ENCODE data around the gene TMED1. TPM values are rescaled to one million over a fixed set of nuclear protein-coding genes. Genes with fewer than 3 reads are reported as not detected.

The TMED1 gene
- total and polyA plus RNA-seq, 9 of the 15 experiments (the other 6 are each of a cell fraction or from before 2014, with no cell fraction given): 0.86 to 30.2 (median 23.5) TPM

GRCh38 chr19:10836479-10837330, 693 bp upstream of the TMED1 start (continued):
- TF ChIP-seq MXD1 (CRISPR knock-in tag; IDR thresholded peaks at IDR 0.05; ENCODE audit: borderline replicate concordance, poor library complexity, severe bottlenecking): peak; percentile 28
- no peak for TF ChIP-seq FIP1L1 (IDR thresholded peaks at IDR 0.05; ENCODE audit: low read depth, low read length, poor library complexity, severe bottlenecking)
- 0 out of 2 replicates have a peak, but pooled peaks have one; percentile 3 for TF ChIP-seq CHCHD3 (CRISPR knock-in tag; IDR thresholded peaks at IDR 0.05)
- TF ChIP-seq SMAD1 (IDR thresholded peaks at IDR 0.05; ENCODE audit: low read depth, low read length, partially characterized antibody): no peak
- TF ChIP-seq RBM15 (IDR thresholded peaks at IDR 0.05; ENCODE audit: insufficient read depth, low read length): no peak
- TF ChIP-seq ZNF224 (CRISPR knock-in tag; IDR thresholded peaks at IDR 0.05): peak; percentile 90; the same call in 1 of the 2 replicates
- peak; percentile 60 to 74; a peak in 1 of 4 replicates for TF ChIP-seq RCOR1 (IDR thresholded peaks at IDR 0.05; ENCODE audit: borderline replicate concordance in 1 of 2, low read depth in 2 of 2, low read length in 2 of 2)
- peak; percentile 96 for TF ChIP-seq FOXP4 (CRISPR knock-in tag; IDR thresholded peaks at IDR 0.05; ENCODE audit: borderline replicate concordance)
- TF ChIP-seq HNRNPH1 (optimal IDR thresholded peaks at IDR 0.05; ENCODE audit: low read depth, low read length): no peak
- TF ChIP-seq PHF20 (IDR thresholded peaks at IDR 0.05; ENCODE audit: partially characterized antibody): peak; percentile 17
- TF ChIP-seq CHD1 (IDR thresholded peaks at IDR 0.05; ENCODE audit: low read length): no peak
- peak; percentile 86; the same call in 1 of the 2 replicates for TF ChIP-seq MECOM (CRISPR knock-in tag; IDR thresholded peaks at IDR 0.05)
- peak; percentile 55; the same call in 1 of the 2 replicates for TF ChIP-seq IRF9 (tag; IDR thresholded peaks at IDR 0.05)
- 0 out of 2 replicates have a peak, but pooled peaks have one; percentile 53 for TF ChIP-seq HMG20A (CRISPR knock-in tag; conservative IDR thresholded peaks at IDR 0.05)
- peak; percentile 40; the same call in 1 of the 2 replicates for TF ChIP-seq SMARCE1 (IDR thresholded peaks at IDR 0.05)
- TF ChIP-seq CREB5 (CRISPR knock-in tag; IDR thresholded peaks at IDR 0.05): 0 out of 2 replicates have a peak, but pooled peaks have one; percentile 63
- no peak for TF ChIP-seq NFE2 (IDR thresholded peaks at IDR 0.05; ENCODE audit: low read depth)
- no peak for TF ChIP-seq NFIX (CRISPR knock-in tag; IDR thresholded peaks at IDR 0.05; ENCODE audit: low read depth)
- TF ChIP-seq SMARCB1 (IDR thresholded peaks at IDR 0.05; ENCODE audit: insufficient read length, low read depth): no peak
- TF ChIP-seq GATAD2B (IDR thresholded peaks at IDR 0.05; ENCODE audit: borderline replicate concordance): no peak
- no peak for TF ChIP-seq ZBTB7A (IDR thresholded peaks at IDR 0.05; ENCODE audit: borderline replicate concordance, control insufficient read depth, low read depth, low read length)
- TF ChIP-seq ZNF551 (CRISPR knock-in tag; IDR thresholded peaks at IDR 0.05): no peak
- no peak for TF ChIP-seq NFYB (IDR thresholded peaks at IDR 0.05; ENCODE audit: extremely low read depth, insufficient read length)

All from K562 (cell line).